A673 (cell line): ENCODE data around the gene CEP112. TPM values are rescaled to one million over a fixed set of nuclear protein-coding genes. Genes with fewer than 3 reads are reported as not detected.

Source experiments
- Bru-seq: library from RNA; stranded (reverse); fragments of 400-500 nt; gene quantifications from one replicate; lab custom pipeline; 2021; lab: Mats Ljungman, UMichigan
- BruChase-seq, 2 experiments: library from RNA; stranded (reverse); fragments of 400-500 nt; gene quantifications; one replicate each; lab custom pipeline; 2021; lab: Mats Ljungman, UMichigan
- BruUV-seq: library from RNA; stranded (reverse); fragments of 400-500 nt; replicated peaks from 2 replicates; lab custom pipeline; 2021; lab: Mats Ljungman, UMichigan
- CTCF ChIA-PET: fragments of 300-600 bp; sonication (Branson Sonifier 250); formaldehyde crosslinking; loops from one replicate; lab custom pipeline; 2022; ENCODE audit warnings: antibody characterized with exemption; lab: Charles Lee
- POLR2A ChIA-PET: fragments of 300-600 bp; sonication (Branson Sonifier 250); formaldehyde crosslinking; loops from one replicate; lab custom pipeline; 2022; ENCODE audit warnings: antibody characterized with exemption; ENCODE audit not compliant: low non-redundant PET; lab: Charles Lee
- DNase-seq: peaks from one replicate; pipeline ENCODE4 v3.0.0-alpha.2; 2015; ENCODE audit warnings: low spot score
- H3K27ac ChIP-seq: fragments of 200-600 bp; sonication (generic); 2 replicates; pipeline ENCODE4 v1.5.1; 2016; ENCODE audit warnings: mixed run types, low read depth, mild to moderate bottlenecking, mixed read lengths, antibody characterized with exemption, low read length; ENCODE audit not compliant: poor library complexity, severe bottlenecking
- H3K27me3 ChIP-seq: fragments of 200-600 bp; sonication (generic); replicated peaks from 2 replicates; pipeline ENCODE4 v1.6.1; 2017; ENCODE audit warnings: mixed run types, low read depth, mild to moderate bottlenecking, mixed read lengths, antibody characterized with exemption, low read length; ENCODE audit not compliant: insufficient read depth, poor library complexity
- H3K36me3 ChIP-seq: fragments of 200-600 bp; sonication (generic); 2 replicates; pipeline ENCODE4 v1.6.1; 2016; ENCODE audit warnings: mixed run types, mild to moderate bottlenecking, mixed read lengths, antibody characterized with exemption, low read length; ENCODE audit not compliant: insufficient read depth, poor library complexity, severe bottlenecking
- H3K4me1 ChIP-seq: fragments of 200-600 bp; sonication (generic); 2 replicates; pipeline ENCODE4 v1.6.1; 2017; ENCODE audit warnings: mixed run types, mild to moderate bottlenecking, mixed read lengths, antibody characterized with exemption, low read length; ENCODE audit not compliant: insufficient read depth, poor library complexity, severe bottlenecking
- H3K4me3 ChIP-seq: fragments of 200-600 bp; sonication (generic); 2 replicates; pipeline ENCODE4 v1.5.1; 2016; ENCODE audit warnings: low read depth, mixed run types, mild to moderate bottlenecking, mixed read lengths, low read length; ENCODE audit not compliant: poor library complexity, severe bottlenecking
- H3K9me3 ChIP-seq: fragments of 200-600 bp; sonication (generic); 2 replicates; pipeline ENCODE4 v1.6.1; 2016; ENCODE audit warnings: mixed run types, low read depth, mild to moderate bottlenecking, mixed read lengths, antibody characterized with exemption, low read length; ENCODE audit not compliant: poor library complexity, severe bottlenecking
- EZH2 ChIP-seq: fragments of 200-600 bp; sonication (generic); IDR thresholded peaks from 2 replicates; pipeline ENCODE4 v1.6.1; 2017; ENCODE audit warnings: borderline replicate concordance, low read depth, mild to moderate bottlenecking, mixed read lengths, antibody characterized with exemption, low read length; ENCODE audit not compliant: poor library complexity, severe bottlenecking
- intact Hi-C: fragments of 100-400 bp; cut with micrococcal nuclease; formaldehyde crosslinking; loops from one replicate; pipeline ENCODE4 v1.10.0; 2022; ENCODE audit not compliant: unreplicated experiment
- long read RNA-seq: library from polyadenylated mRNA; stranded (forward); transcript quantifications from one replicate; pipeline ENCODE4 v2.0.0, GENCODE V29; 2022
- total RNA-seq: library from RNA; stranded (reverse); gene quantifications from 2 replicates; pipeline ENCODE4 v1.2.3, GENCODE V29; 2021
- TF ChIP-seq, protein P1 (sequence below): fragments of 300-800, 200-600 bp; sonication (generic); conservative IDR thresholded peaks from 2 replicates; pipeline ENCODE4 v1.5.1; 2017; ENCODE audit warnings: low read depth, mild to moderate bottlenecking, antibody characterized with exemption, low read length, moderate library complexity, mixed read lengths

Gene CEP112
- total RNA-seq: 27.2 and 28.0 TPM in 2 replicates
- Bru-seq, nascent RNA: percentile 77 among the genes with signal in this experiment
- percentile 69 among the genes with signal in this experiment for BruChase-seq, experiment 1, labeled RNA remaining after a 2-hour chase
- percentile 65 among the genes with signal in this experiment for BruChase-seq, experiment 2, labeled RNA remaining after a 6-hour chase
- long read RNA-seq, transcript CEP112-203 (27 exons, 3,392 nt): major isoform, 5 of 29 reads
- long read RNA-seq, partial matches to known transcripts: 5 of 29 reads
- long read RNA-seq, other reads (novel, unspliced or antisense): 19 of 29 reads

DNA sequence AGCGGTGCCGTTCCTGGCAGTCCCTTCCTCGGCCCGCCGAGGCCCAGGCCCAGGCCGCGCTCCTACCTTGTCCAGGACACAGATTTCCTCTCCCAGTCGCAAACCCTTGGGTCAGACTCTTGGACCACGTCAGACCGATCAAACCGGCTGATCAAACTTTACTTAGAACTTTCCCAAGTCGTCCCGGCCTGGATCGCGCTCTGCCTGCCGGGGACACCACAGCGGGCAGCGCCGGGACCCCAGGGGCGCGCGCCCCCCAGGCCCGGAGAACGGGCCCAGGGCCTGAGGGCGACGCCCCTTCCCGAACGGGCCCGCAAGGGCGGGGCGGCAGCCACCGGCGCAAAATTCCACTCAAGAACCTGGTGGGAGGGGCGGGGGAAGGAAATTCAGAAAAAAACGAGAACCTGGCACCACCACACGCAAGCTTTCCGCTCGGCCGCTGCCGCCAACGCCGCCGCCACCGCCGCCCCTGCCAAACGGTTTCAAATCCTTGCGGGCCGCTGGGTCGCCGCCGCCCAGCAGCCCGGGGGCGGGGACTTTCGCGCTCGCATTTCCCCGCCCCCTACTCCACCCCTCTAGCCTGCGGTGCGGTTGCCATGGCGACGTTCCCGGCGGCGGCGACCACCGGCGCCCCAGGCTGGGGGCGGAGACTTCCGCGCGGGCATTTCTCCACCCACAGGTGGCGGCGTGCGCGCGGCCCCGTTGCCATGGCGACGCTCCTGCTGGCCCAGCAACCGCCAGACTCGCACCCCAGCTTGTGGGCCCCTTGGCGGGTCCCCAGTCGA lies at the start of gene CEP112:
TSS of gene CEP112 (minus strand) at position 541 of the 785 bp plus-strand sequence.
- POLR2A ChIA-PET: no interaction called here
- Histone ChIP-seq H3K4me1 (peaks cover 5% of the 10 kb centered on the region), H3K27ac (peak within 1 kb of the TSS; percentile 83), H3K4me3 (peak within 1 kb of the TSS; percentile 85), H3K9me3 (no peaks in the 10 kb centered on the region), H3K27me3 (no peaks in the 10 kb centered on the region), H3K36me3 (no peaks in the 10 kb centered on the region)
- CTCF ChIA-PET: no interaction called here
- TF ChIP-seq, protein P1, sequence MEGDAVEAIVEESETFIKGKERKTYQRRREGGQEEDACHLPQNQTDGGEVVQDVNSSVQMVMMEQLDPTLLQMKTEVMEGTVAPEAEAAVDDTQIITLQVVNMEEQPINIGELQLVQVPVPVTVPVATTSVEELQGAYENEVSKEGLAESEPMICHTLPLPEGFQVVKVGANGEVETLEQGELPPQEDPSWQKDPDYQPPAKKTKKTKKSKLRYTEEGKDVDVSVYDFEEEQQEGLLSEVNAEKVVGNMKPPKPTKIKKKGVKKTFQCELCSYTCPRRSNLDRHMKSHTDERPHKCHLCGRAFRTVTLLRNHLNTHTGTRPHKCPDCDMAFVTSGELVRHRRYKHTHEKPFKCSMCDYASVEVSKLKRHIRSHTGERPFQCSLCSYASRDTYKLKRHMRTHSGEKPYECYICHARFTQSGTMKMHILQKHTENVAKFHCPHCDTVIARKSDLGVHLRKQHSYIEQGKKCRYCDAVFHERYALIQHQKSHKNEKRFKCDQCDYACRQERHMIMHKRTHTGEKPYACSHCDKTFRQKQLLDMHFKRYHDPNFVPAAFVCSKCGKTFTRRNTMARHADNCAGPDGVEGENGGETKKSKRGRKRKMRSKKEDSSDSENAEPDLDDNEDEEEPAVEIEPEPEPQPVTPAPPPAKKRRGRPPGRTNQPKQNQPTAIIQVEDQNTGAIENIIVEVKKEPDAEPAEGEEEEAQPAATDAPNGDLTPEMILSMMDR: no peak
- no peak for TF ChIP-seq EZH2
- DNase-seq: peak; percentile 92
- intact Hi-C loops: no loop called here
- no TSS peak for BruUV-seq

GRCh38 chr17:66240630-66241029 lies 48.7 kb upstream of the CEP112 start:
- Histone ChIP-seq H3K27ac (no peak overlapping the region), H3K4me3 (no peak overlapping the region), H3K27me3 (no peaks in the 10 kb centered on the region), H3K4me1 (peaks cover 5% of the 10 kb centered on the region), H3K36me3 (no peaks in the 10 kb centered on the region), H3K9me3 (no peaks in the 10 kb centered on the region)
- TF ChIP-seq EZH2: no peak
- TF ChIP-seq, protein P1: no peak
- ChIA-PET POLR2A (no interaction called here), CTCF (no interaction called here)
- DNase-seq: no peak
- intact Hi-C loops: no loop called here
- no TSS peak for BruUV-seq

DNA sequence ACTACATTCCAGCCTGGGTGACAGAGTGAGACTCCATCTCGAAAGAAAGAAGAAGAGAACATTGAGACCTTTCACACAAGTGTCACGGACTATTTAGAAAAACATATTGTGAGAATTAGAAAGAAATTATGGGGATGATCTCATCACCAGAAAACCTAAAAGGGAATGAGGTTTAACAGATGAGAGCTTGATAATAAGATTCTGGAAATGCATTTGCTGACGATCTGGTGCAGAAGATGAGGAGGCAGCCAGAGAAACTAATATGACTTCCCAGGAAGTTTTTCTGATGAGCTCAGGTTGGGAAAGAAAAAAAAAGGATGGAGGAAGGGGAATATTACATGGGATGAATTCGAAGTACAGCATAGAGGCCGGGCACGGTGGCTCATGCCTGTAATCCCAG lies 48.1 kb upstream of the CEP112 start:
- no peaks in the 10 kb centered on the region for H3K36me3 ChIP-seq
- no TSS peak for BruUV-seq
- no peak for TF ChIP-seq EZH2
- TF ChIP-seq, protein P1: no peak
- intact Hi-C loops: no loop called here
- DNase-seq: no peak
- no peak overlapping the region for H3K4me3 ChIP-seq
- H3K27me3 ChIP-seq: no peaks in the 10 kb centered on the region
- H3K9me3 ChIP-seq: no peaks in the 10 kb centered on the region
- ChIA-PET POLR2A (no interaction called here), CTCF (no interaction called here)
- H3K4me1 ChIP-seq: peaks cover 5% of the 10 kb centered on the region
- no peak overlapping the region for H3K27ac ChIP-seq
